SK-N-MC (cell line): ENCODE results near the gene BRI3.

ENCODE experiments used
- DNase-seq: peaks from one replicate; pipeline ENCODE4 v3.0.0-alpha.2; 2011; ENCODE audit warnings: low read depth, low spot score
- H3K27ac ChIP-seq: fragments of 200-600 bp; sonication (generic); 2 replicates; pipeline ENCODE4 v1.5.1; 2016; ENCODE audit warnings: mixed run types
- H3K36me3 ChIP-seq: fragments of 200-600 bp; sonication (generic); 2 replicates; pipeline ENCODE4 v1.6.1; 2017; ENCODE audit warnings: antibody characterized with exemption, low read length, mixed read lengths; ENCODE audit not compliant: insufficient read depth
- H3K4me3 ChIP-seq: fragments of 200-600 bp; sonication (generic); 2 replicates; pipeline ENCODE4 v1.5.1; 2016
- H3K9ac ChIP-seq: fragments of 200-600 bp; sonication (generic); 2 replicates; pipeline ENCODE4 v1.8.0; 2017; ENCODE audit warnings: mixed run types, mixed read lengths; ENCODE audit not compliant: insufficient read length
- H3K9me3 ChIP-seq: fragments of 200-600 bp; sonication (generic); 2 replicates; pipeline ENCODE4 v1.6.1; 2017; ENCODE audit warnings: low read depth, mild to moderate bottlenecking, antibody characterized with exemption, low read length, moderate library complexity, mixed read lengths
- EZH2 ChIP-seq: fragments of 200-600 bp; sonication (generic); IDR thresholded peaks from one replicate; pipeline ENCODE4 v1.6.1; 2017; ENCODE audit warnings: antibody characterized with exemption
- FOXP2 ChIP-seq: optimal IDR thresholded peaks from 2 replicates; pipeline ENCODE3; 2011; ENCODE audit warnings: mild to moderate bottlenecking, moderate library complexity; ENCODE audit not compliant: insufficient read depth; ENCODE audit errors: extremely low read length, control extremely low read depth
- POLR2AphosphoS5 ChIP-seq: IDR thresholded peaks from 2 replicates; pipeline ENCODE4 v1.6.1; 2012; ENCODE audit warnings: mild to moderate bottlenecking, low read depth, low read length, borderline replicate concordance

BRI3 gene

GRCh38 chr7:98283127-98283886, 1.8 kb downstream of the BRI3 start:
- H3K36me3 ChIP-seq: peaks cover 15% of the 10 kb centered on the region; the same call in 1 of the 2 replicates
- H3K9me3 ChIP-seq: no peaks in the 10 kb centered on the region
- peak overlapping the region; percentile 88 for H3K9ac ChIP-seq
- peak overlapping the region; percentile 88 for H3K4me3 ChIP-seq
- no peak for DNase-seq
- H3K27ac ChIP-seq: no peak overlapping the region
- no peak for TF ChIP-seq FOXP2
- no peak for TF ChIP-seq POLR2AphosphoS5
- TF ChIP-seq EZH2: no peak

- Histone ChIP-seq H3K9ac (no peak overlapping the region), H3K27ac (no peak overlapping the region), H3K4me3 (no peak overlapping the region), H3K36me3 (peaks cover 15% of the 10 kb centered on the region; the same call in 1 of the 2 replicates), H3K9me3 (no peaks in the 10 kb centered on the region)
- no peak for DNase-seq
- TF ChIP-seq FOXP2: no peak
- no peak for TF ChIP-seq POLR2AphosphoS5
- TF ChIP-seq EZH2: no peak
Observed at GRCh38 chr7:98283887-98284222, 2.4 kb downstream of the BRI3 start.

GRCh38 chr7:98284335-98285036, 3.0 kb downstream of the BRI3 start:
- Histone ChIP-seq H3K4me3 (no peak overlapping the region), H3K36me3 (peaks cover 15% of the 10 kb centered on the region; the same call in 1 of the 2 replicates), H3K9ac (no peak overlapping the region), H3K27ac (no peak overlapping the region), H3K9me3 (no peaks in the 10 kb centered on the region)
- TF ChIP-seq FOXP2 (no peak), POLR2AphosphoS5 (no peak), EZH2 (no peak)
- no peak for DNase-seq

GRCh38 chr7:98285157-98286092, 3.9 kb downstream of the BRI3 start:
- no peak for DNase-seq
- H3K36me3 ChIP-seq: peaks cover 15% of the 10 kb centered on the region; the same call in 1 of the 2 replicates
- TF ChIP-seq FOXP2: no peak

GRCh38 chr7:98286093-98286539, 4.6 kb downstream of the BRI3 start:
- H3K9ac ChIP-seq: no peak overlapping the region
- no peak overlapping the region for H3K27ac ChIP-seq
- H3K36me3 ChIP-seq: peaks cover 15% of the 10 kb centered on the region; the same call in 1 of the 2 replicates
- TF ChIP-seq FOXP2: no peak
- no peak for TF ChIP-seq POLR2AphosphoS5
- no peak for TF ChIP-seq EZH2
- H3K4me3 ChIP-seq: no peak overlapping the region
- DNase-seq: no peak
- no peaks in the 10 kb centered on the region for H3K9me3 ChIP-seq

More at GRCh38 chr7:98285157-98286092, 3.9 kb downstream of the BRI3 start:
- no peak overlapping the region for H3K27ac ChIP-seq
- no peaks in the 10 kb centered on the region for H3K9me3 ChIP-seq
- no peak overlapping the region for H3K4me3 ChIP-seq
- no peak overlapping the region for H3K9ac ChIP-seq

- no peak for TF ChIP-seq EZH2
- TF ChIP-seq POLR2AphosphoS5: no peak
- TF ChIP-seq FOXP2: no peak
- H3K36me3 ChIP-seq: peaks cover 21% of the 10 kb centered on the region; the same call in 1 of the 2 replicates
- DNase-seq: no peak
- H3K4me3 ChIP-seq: no peak overlapping the region
- no peaks in the 10 kb centered on the region for H3K9me3 ChIP-seq
- no peak overlapping the region for H3K9ac ChIP-seq
- H3K27ac ChIP-seq: no peak overlapping the region
Observed at GRCh38 chr7:98286701-98287485, 5.4 kb downstream of the BRI3 start.

GRCh38 chr7:98287486-98287959, 6.0 kb downstream of the BRI3 start:
- H3K9ac ChIP-seq: no peak overlapping the region

More at GRCh38 chr7:98287486-98287959, 6.0 kb downstream of the BRI3 start:
- no peak for DNase-seq
- Histone ChIP-seq H3K9me3 (no peaks in the 10 kb centered on the region), H3K36me3 (peaks cover 25% of the 10 kb centered on the region; the same call in 1 of the 2 replicates), H3K4me3 (no peak overlapping the region), H3K27ac (no peak overlapping the region)
- no peak for TF ChIP-seq EZH2
- no peak for TF ChIP-seq POLR2AphosphoS5
- TF ChIP-seq FOXP2: no peak
